Endothelial cell of umbilical vein (primary cell): ENCODE measurements around the gene TAF1L. TPM values are rescaled to one million over a fixed set of nuclear protein-coding genes. Genes with fewer than 3 reads are reported as not detected.

Experiments used
- BruUV-seq: library from RNA; stranded (reverse); fragments of 400-500 nt; replicated peaks from 2 replicates; lab custom pipeline; 2021; lab: Mats Ljungman, UMichigan
- CTCF ChIA-PET: fragments of 300-600, 350-600 bp; sonication (Branson Sonifier 250); formaldehyde crosslinking; loops from one replicate; lab custom pipeline; 2021; ENCODE audit warnings: antibody characterized with exemption, inconsistent platforms; lab: Charles Lee
- POLR2A ChIA-PET: fragments of 300-600, 350-600 bp; sonication (Branson Sonifier 250); formaldehyde crosslinking; loops from one replicate; lab custom pipeline; 2021; ENCODE audit warnings: antibody characterized with exemption, inconsistent platforms; lab: Charles Lee
- DNase-seq: peaks from one replicate; pipeline ENCODE4 v3.0.0-alpha.2; 2011; ENCODE audit warnings: low read depth, low spot score
- FAIRE-seq: peaks from 2 replicates; lab custom pipeline; 2011; peaks lifted over from hg19 to GRCh38; lab: Jason Lieb, UNC
- H2AFZ ChIP-seq: 2 replicates; pipeline ENCODE4 v1.6.0; 2012; ENCODE audit warnings: low read depth, low read length, control low read depth, inconsistent platforms
- H3K27ac ChIP-seq: 2 replicates; pipeline ENCODE4 v1.5.1; 2011; ENCODE audit warnings: low read depth, mild to moderate bottlenecking, control low read depth, low read length, moderate library complexity; ENCODE audit not compliant: insufficient read depth
- H3K27me3 ChIP-seq, 2 experiments: 2 replicates each; pipeline versions ENCODE4 v1.6.0 to v1.6.1; 2011; ENCODE audit warnings: low read length in 2 of 2, mixed read lengths in 1 of 2; ENCODE audit not compliant: control insufficient read depth in 2 of 2, insufficient read depth in 2 of 2
- H3K36me3 ChIP-seq, 2 experiments: 2 replicates in 1 of 2; 3 replicates in 1 of 2; pipeline ENCODE4 v1.5.1; 2011; ENCODE audit warnings: low read length in 2 of 2, mild to moderate bottlenecking in 1 of 2, moderate library complexity in 1 of 2; ENCODE audit not compliant: control insufficient read depth in 2 of 2, insufficient read depth in 2 of 2; ENCODE audit errors: extremely low read depth in 1 of 2
- H3K4me1 ChIP-seq: 3 replicates; pipeline ENCODE4 v1.5.1; 2011; ENCODE audit warnings: mild to moderate bottlenecking, low read length; ENCODE audit not compliant: control insufficient read depth, insufficient read depth; ENCODE audit errors: extremely low read depth
- H3K4me2 ChIP-seq: 2 replicates; pipeline ENCODE4 v1.6.1; 2011; ENCODE audit warnings: low read length, control low read depth, mixed read lengths; ENCODE audit not compliant: insufficient read depth
- H3K4me3 ChIP-seq, 3 experiments: fragments of 200-600 bp in 1 of 3; sonication (generic), shearing (Covaris generic) in 1 of 3; replicated peaks in 1 of 3; 2 replicates each; pipeline ENCODE4 v1.5.1; 2011 to 2016; ENCODE audit warnings: control low read depth in 3 of 3, low read length in 3 of 3, mild to moderate bottlenecking in 2 of 3, inconsistent platforms in 1 of 3, low read depth in 1 of 3, moderate library complexity in 1 of 3; ENCODE audit not compliant: insufficient read depth in 1 of 3
- H3K79me2 ChIP-seq: 2 replicates; pipeline ENCODE4 v1.6.0; 2012; ENCODE audit warnings: low read length, inconsistent platforms; ENCODE audit not compliant: control insufficient read depth, insufficient read depth
- H3K9ac ChIP-seq: replicated peaks from 2 replicates; pipeline ENCODE3; 2011; ENCODE audit warnings: low read length, control low read depth; ENCODE audit not compliant: insufficient read depth; ENCODE audit errors: extremely low read depth
- H3K9me1 ChIP-seq: replicated peaks from 3 replicates; pipeline ENCODE4 v1.6.0; 2011; ENCODE audit warnings: mild to moderate bottlenecking, low read length; ENCODE audit not compliant: control insufficient read depth, insufficient read depth; ENCODE audit errors: extremely low read depth
- H3K9me3 ChIP-seq: replicated peaks from 2 replicates; pipeline ENCODE4 v1.5.1; 2012; ENCODE audit warnings: low read length, inconsistent platforms; ENCODE audit not compliant: control insufficient read depth, insufficient read depth
- H4K20me1 ChIP-seq: replicated peaks from 2 replicates; pipeline ENCODE3; 2011; ENCODE audit warnings: mild to moderate bottlenecking, low read length; ENCODE audit not compliant: control insufficient read depth, insufficient read depth; ENCODE audit errors: extremely low read depth
- EZH2 ChIP-seq: IDR thresholded peaks from 2 replicates; pipeline ENCODE4 v1.6.1; 2012; ENCODE audit warnings: borderline replicate concordance, low read depth, mild to moderate bottlenecking, moderate library complexity, low read length, inconsistent platforms; ENCODE audit not compliant: severe bottlenecking
- FOS ChIP-seq: IDR thresholded peaks from 2 replicates; pipeline ENCODE4 v1.6.1; 2011; ENCODE audit warnings: mild to moderate bottlenecking, low read length, moderate library complexity, borderline replicate concordance; ENCODE audit not compliant: insufficient read depth
- GATA2 ChIP-seq: IDR thresholded peaks from 2 replicates; pipeline ENCODE4 v1.7.0; 2011; ENCODE audit warnings: low read depth, mild to moderate bottlenecking, moderate library complexity, mixed read lengths, low read length; ENCODE audit not compliant: insufficient read length, insufficient read depth
- JUN ChIP-seq: IDR thresholded peaks from 2 replicates; pipeline ENCODE4 v1.6.1; 2011; ENCODE audit warnings: borderline replicate concordance, low read depth; ENCODE audit not compliant: insufficient read length, insufficient read depth
- MYC ChIP-seq: IDR thresholded peaks from one replicate; pipeline ENCODE4 v1.6.1; 2011; ENCODE audit warnings: mild to moderate bottlenecking, low read depth, low read length
- POLR2A ChIP-seq: IDR thresholded peaks from 2 replicates; pipeline ENCODE4 v1.6.1; 2012; ENCODE audit warnings: low read depth, mild to moderate bottlenecking, control low read depth, low read length
- POLR2AphosphoS5 ChIP-seq: IDR thresholded peaks from 2 replicates; pipeline ENCODE4 v1.6.1; 2012; ENCODE audit warnings: low read depth, mild to moderate bottlenecking, control low read depth, low read length, moderate library complexity; ENCODE audit not compliant: insufficient read depth
- dilution Hi-C: fragments of 300-500 bp; cut with MboI; formaldehyde crosslinking; loops from one replicate; pipeline ENCODE4 v1.15.0; 2019; ENCODE audit warnings: low sequenced_read_pairs; ENCODE audit not compliant: extremely low pct_ligation_motif_present
- intact Hi-C: fragments of 100-400 bp; cut with micrococcal nuclease; formaldehyde crosslinking; loops from one replicate; pipeline ENCODE4 v1.10.0; 2022
- polyA plus RNA-seq, 4 experiments: library from polyadenylated mRNA; depleted of rRNA in 3 of 4; stranded (reverse) in 3 of 4; unstranded in 1 of 4; fragments of >200 nt; gene quantifications; 2 replicates each; pipeline versions ENCODE4 v1.2.1 to v1.2.3, GENCODE V29; 2011 to 2012; ENCODE audit warnings: missing spikeins in 1 of 4
- total RNA-seq: library from RNA; stranded (reverse); gene quantifications from 2 replicates; pipeline ENCODE4 v1.2.3, GENCODE V29; 2021
- TF ChIP-seq, protein P1 (sequence below): IDR thresholded peaks from 2 replicates; pipeline ENCODE4 v1.6.1; 2011; ENCODE audit not compliant: insufficient read depth, insufficient read length
- TF ChIP-seq, protein P2 (sequence below), 2 donors: IDR thresholded peaks; 1 replicate in 1 of 2; 2 replicates in 1 of 2; pipeline ENCODE4 v1.5.1; 2011; ENCODE audit warnings: low read length in 2 of 2, mild to moderate bottlenecking in 2 of 2, moderate library complexity in 2 of 2, control low read depth in 1 of 2, inconsistent platforms in 1 of 2, low read depth in 1 of 2; ENCODE audit not compliant: insufficient read depth in 1 of 2; ENCODE audit errors: extremely low read depth in 1 of 2

The TAF1L gene
- total and polyA plus RNA-seq, 2 donors (not counting 3 experiments of a cell fraction or from before 2014, with no cell fraction given) = not detected

DNA sequence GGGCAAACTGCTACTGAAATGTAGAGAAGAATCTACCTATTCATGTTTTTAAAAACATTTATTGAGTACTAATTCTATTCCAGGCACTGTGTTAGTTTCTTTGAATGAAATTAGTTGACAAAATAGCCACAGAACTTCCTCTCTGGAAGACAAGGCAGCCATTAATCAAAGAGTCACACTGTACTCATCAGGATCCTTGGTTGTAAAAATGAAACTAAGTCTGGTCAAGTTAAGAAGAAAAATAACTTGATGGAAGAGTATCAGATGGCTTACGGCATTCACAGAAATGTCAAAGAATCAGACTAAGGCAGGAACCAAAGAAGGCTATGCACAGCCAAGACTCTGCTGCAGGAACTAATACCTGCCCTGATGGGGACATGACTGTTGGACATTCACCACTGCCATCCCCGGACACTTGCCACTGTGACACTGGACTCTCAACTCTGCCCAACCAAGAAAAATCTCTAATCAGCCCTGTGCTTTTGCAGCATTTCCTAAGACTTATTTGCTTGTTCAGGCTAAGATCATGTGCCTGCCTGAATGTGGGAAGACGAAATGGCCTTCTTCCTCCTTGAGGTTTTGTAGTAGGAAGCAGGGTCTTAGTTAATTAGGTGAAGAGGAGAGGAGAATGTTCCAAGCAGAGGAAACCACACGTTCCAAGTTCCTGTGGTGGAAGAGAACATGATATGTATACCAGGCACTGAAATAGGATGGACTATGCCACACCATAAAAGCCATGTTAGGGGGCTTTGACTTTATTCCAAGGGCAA lies 39.2 kb downstream of the TAF1L start:
- H3K27me3 ChIP-seq = no peaks in the 10 kb centered on the region
- TF ChIP-seq GATA2 = no peak
- TF ChIP-seq FOS = no peak
- TF ChIP-seq, protein P1, sequence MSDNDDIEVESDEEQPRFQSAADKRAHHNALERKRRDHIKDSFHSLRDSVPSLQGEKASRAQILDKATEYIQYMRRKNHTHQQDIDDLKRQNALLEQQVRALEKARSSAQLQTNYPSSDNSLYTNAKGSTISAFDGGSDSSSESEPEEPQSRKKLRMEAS = no peak
- TF ChIP-seq EZH2 = no peak
- no peak for TF ChIP-seq POLR2AphosphoS5
- TF ChIP-seq JUN = no peak
- TF ChIP-seq, protein P2, sequence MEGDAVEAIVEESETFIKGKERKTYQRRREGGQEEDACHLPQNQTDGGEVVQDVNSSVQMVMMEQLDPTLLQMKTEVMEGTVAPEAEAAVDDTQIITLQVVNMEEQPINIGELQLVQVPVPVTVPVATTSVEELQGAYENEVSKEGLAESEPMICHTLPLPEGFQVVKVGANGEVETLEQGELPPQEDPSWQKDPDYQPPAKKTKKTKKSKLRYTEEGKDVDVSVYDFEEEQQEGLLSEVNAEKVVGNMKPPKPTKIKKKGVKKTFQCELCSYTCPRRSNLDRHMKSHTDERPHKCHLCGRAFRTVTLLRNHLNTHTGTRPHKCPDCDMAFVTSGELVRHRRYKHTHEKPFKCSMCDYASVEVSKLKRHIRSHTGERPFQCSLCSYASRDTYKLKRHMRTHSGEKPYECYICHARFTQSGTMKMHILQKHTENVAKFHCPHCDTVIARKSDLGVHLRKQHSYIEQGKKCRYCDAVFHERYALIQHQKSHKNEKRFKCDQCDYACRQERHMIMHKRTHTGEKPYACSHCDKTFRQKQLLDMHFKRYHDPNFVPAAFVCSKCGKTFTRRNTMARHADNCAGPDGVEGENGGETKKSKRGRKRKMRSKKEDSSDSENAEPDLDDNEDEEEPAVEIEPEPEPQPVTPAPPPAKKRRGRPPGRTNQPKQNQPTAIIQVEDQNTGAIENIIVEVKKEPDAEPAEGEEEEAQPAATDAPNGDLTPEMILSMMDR (IDR thresholded peaks at IDR 0.05; ENCODE audit: extremely low read depth in 1 of 2, insufficient read depth in 1 of 2, low read depth in 1 of 2, low read length in 2 of 2) = no peak
- no peak for TF ChIP-seq POLR2A
- TF ChIP-seq MYC = no peak
- H4K20me1 ChIP-seq = no peaks in the 10 kb centered on the region
- FAIRE-seq = no peak
- no peaks in the 10 kb centered on the region for H3K9me1 ChIP-seq
- no peaks in the 10 kb centered on the region for H3K79me2 ChIP-seq
- no peak overlapping the region for H3K4me3 ChIP-seq
- H3K4me2 ChIP-seq = no peak overlapping the region
- intact Hi-C loops = no loop called here
- no peaks in the 10 kb centered on the region for H3K4me1 ChIP-seq
- no peak overlapping the region for H2AFZ ChIP-seq
- no peak overlapping the region for H3K9ac ChIP-seq
- no peaks in the 10 kb centered on the region for H3K9me3 ChIP-seq
- dilution Hi-C loops = no loop called here
- ChIA-PET CTCF (interaction anchor here (1.1 kb wide), 1 partner anchor 15 kb away, joined by 4 read pairs; no protein-coding TSS in a partner anchor), POLR2A (no interaction called here)
- H3K27ac ChIP-seq = no peak overlapping the region
- DNase-seq = no peak
- H3K36me3 ChIP-seq = no peaks in the 10 kb centered on the region
- BruUV-seq = no TSS peak
